Adrenal gland (tissue), 5 donors: Measurements from ENCODE around the gene DYRK1A.

ENCODE experiments used
- POLR2A ChIP-seq, 2 donors: fragments of 450-650 bp; IDR thresholded peaks; one replicate each; pipeline ENCODE4 v1.6.1; 2017; ENCODE audit warnings: antibody characterized with exemption in 2 of 2, mild to moderate bottlenecking in 2 of 2, moderate library complexity in 1 of 2
- TF ChIP-seq, protein P1 (sequence below), 6 experiments: fragments of 450-650 bp in 4 of 6; fragments of 200-600 bp in 2 of 6; sonication (generic) in 1 of 6; IDR thresholded peaks; 1 replicate in 5 of 6; 2 replicates in 1 of 6; pipeline versions ENCODE4 v1.5.1 to v1.8.0; 2016 to 2021; ENCODE audit warnings: antibody characterized with exemption in 6 of 6, mild to moderate bottlenecking in 2 of 6, moderate library complexity in 1 of 6
- donor health status: DM: no; HTN: no; CAD: no.

DNA sequence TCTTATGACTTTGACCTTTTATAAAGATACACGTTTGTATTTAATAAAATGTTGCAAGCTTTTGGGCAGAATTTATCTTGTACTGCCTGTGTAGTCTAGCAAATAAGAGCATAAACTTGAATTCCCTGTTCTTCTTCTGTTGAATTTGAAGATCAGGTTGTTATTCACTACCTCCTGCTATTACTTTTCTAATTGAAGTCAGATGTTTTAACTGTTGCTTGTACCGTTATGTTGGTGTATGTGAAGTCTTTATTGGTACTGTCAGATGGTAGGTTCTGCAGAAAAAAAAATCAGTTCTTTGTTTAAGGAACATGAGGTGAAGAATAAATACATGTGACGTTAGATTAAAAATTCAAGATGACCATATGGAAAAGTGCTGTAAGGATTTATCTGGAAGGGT is 69.1 kb downstream of the DYRK1A start:
- no peak for TF ChIP-seq POLR2A (IDR thresholded peaks at IDR 0.05)
- TF ChIP-seq, protein P1, sequence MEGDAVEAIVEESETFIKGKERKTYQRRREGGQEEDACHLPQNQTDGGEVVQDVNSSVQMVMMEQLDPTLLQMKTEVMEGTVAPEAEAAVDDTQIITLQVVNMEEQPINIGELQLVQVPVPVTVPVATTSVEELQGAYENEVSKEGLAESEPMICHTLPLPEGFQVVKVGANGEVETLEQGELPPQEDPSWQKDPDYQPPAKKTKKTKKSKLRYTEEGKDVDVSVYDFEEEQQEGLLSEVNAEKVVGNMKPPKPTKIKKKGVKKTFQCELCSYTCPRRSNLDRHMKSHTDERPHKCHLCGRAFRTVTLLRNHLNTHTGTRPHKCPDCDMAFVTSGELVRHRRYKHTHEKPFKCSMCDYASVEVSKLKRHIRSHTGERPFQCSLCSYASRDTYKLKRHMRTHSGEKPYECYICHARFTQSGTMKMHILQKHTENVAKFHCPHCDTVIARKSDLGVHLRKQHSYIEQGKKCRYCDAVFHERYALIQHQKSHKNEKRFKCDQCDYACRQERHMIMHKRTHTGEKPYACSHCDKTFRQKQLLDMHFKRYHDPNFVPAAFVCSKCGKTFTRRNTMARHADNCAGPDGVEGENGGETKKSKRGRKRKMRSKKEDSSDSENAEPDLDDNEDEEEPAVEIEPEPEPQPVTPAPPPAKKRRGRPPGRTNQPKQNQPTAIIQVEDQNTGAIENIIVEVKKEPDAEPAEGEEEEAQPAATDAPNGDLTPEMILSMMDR (IDR thresholded peaks at IDR 0.05), result no peak
